Karpas-422 (cell line): Measurements from ENCODE around the gene GMPR. TPM values are rescaled to one million over a fixed set of nuclear protein-coding genes. Genes with fewer than 3 reads are reported as not detected.
"Not testable (repeated sequence)": the region's sequence is repeated elsewhere in the genome, so short reads cannot be mapped to it uniquely, and the experiment has no call there.

Experiments used
- DNase-seq: peaks from one replicate; pipeline ENCODE4 v3.0.0-alpha.2; 2015
- H2AFZ ChIP-seq: fragments of 200-600 bp; sonication (generic); 2 replicates; pipeline ENCODE4 v1.6.1; 2014; ENCODE audit warnings: antibody characterized with exemption, low read length, mixed read lengths
- H3K27ac ChIP-seq: fragments of 200-600 bp; sonication (generic); 2 replicates; pipeline ENCODE4 v1.5.1; 2014; ENCODE audit warnings: mild to moderate bottlenecking, low read length, moderate library complexity
- H3K27me3 ChIP-seq: fragments of 200-600 bp; sonication (generic); 2 replicates; pipeline ENCODE4 v1.6.1; 2014; ENCODE audit warnings: low read length, mixed read lengths
- H3K36me3 ChIP-seq: fragments of 200-600 bp; sonication (generic); 2 replicates; pipeline ENCODE4 v1.6.1; 2014; ENCODE audit warnings: low read length, mixed read lengths; ENCODE audit not compliant: insufficient read depth
- H3K4me1 ChIP-seq: fragments of 200-600 bp; sonication (generic); 2 replicates; pipeline ENCODE4 v1.6.1; 2014; ENCODE audit warnings: mild to moderate bottlenecking, low read length, mixed read lengths
- H3K4me2 ChIP-seq: fragments of 200-600 bp; sonication (generic); 2 replicates; pipeline ENCODE4 v1.6.1; 2014; ENCODE audit warnings: low read length, low read depth, mild to moderate bottlenecking; ENCODE audit not compliant: poor library complexity, severe bottlenecking
- H3K4me3 ChIP-seq: fragments of 200-600 bp; sonication (generic); 2 replicates; pipeline ENCODE4 v1.5.1; 2014; ENCODE audit warnings: mild to moderate bottlenecking, antibody characterized with exemption, low read length, mixed read lengths
- H3K79me2 ChIP-seq: fragments of 200-600 bp; sonication (generic); 2 replicates; pipeline ENCODE4 v1.6.1; 2014; ENCODE audit warnings: mild to moderate bottlenecking, low read length, mixed read lengths
- H3K9ac ChIP-seq: fragments of 200-600 bp; sonication (generic); 2 replicates; pipeline ENCODE4 v1.6.0; 2014; ENCODE audit warnings: low read length
- H3K9me2 ChIP-seq: fragments of 200-600 bp; sonication (generic), shearing (Covaris generic); replicated peaks from 2 replicates; pipeline ENCODE4 v1.6.0; 2014; ENCODE audit warnings: mild to moderate bottlenecking, low read length, moderate library complexity; ENCODE audit not compliant: insufficient read depth
- H3K9me3 ChIP-seq: fragments of 300-700, 200-600 bp; sonication (generic); 2 replicates; pipeline ENCODE4 v1.6.1; 2014; ENCODE audit warnings: low read length, mixed read lengths
- H4K20me1 ChIP-seq: fragments of 200-600 bp; sonication (generic); 2 replicates; pipeline ENCODE4 v1.6.1; 2014; ENCODE audit warnings: mild to moderate bottlenecking, antibody characterized with exemption, low read length, low read depth; ENCODE audit not compliant: insufficient read depth
- total RNA-seq: library from RNA; depleted of rRNA; stranded (reverse); fragments of >200 nt; shearing (Covaris generic); gene quantifications from 2 replicates; pipeline ENCODE4 v1.2.3, GENCODE V29; 2014; ENCODE audit warnings: low replicate concordance

Gene GMPR
- total RNA-seq, 1 experiment from 2014 or later, result not detected

- H3K79me2 ChIP-seq, result no peaks in the 10 kb centered on the region
- H3K9me2 ChIP-seq, result no peaks in the 10 kb centered on the region
- no peak overlapping the region for H3K4me2 ChIP-seq
- no peaks in the 10 kb centered on the region for H4K20me1 ChIP-seq
- H3K9ac ChIP-seq, result no peak overlapping the region
- H3K27ac ChIP-seq, result no peak overlapping the region
- no peak for DNase-seq
- H2AFZ ChIP-seq, result no peak overlapping the region
- no peaks in the 10 kb centered on the region for H3K4me1 ChIP-seq
- no peaks in the 10 kb centered on the region for H3K9me3 ChIP-seq
- no peaks in the 10 kb centered on the region for H3K36me3 ChIP-seq
- no peak overlapping the region for H3K4me3 ChIP-seq
- H3K27me3 ChIP-seq, result no peaks in the 10 kb centered on the region
Measured at GRCh38 chr6:16258709-16259075, 20.3 kb downstream of the GMPR start.

- not testable (repeated sequence) for H3K27ac ChIP-seq, H4K20me1 ChIP-seq, H3K9ac ChIP-seq, H3K4me1 ChIP-seq, H3K4me2 ChIP-seq, H3K9me3 ChIP-seq, DNase-seq, H3K36me3 ChIP-seq, H3K79me2 ChIP-seq, H3K9me2 ChIP-seq, H3K27me3 ChIP-seq, H3K4me3 ChIP-seq, H2AFZ ChIP-seq
Measured at GRCh38 chr6:16259604-16260003, 21.2 kb downstream of the GMPR start.

GRCh38 chr6:16260602-16261001 lies 22.2 kb downstream of the GMPR start:
- not testable (repeated sequence) for H3K4me3 ChIP-seq, H3K4me2 ChIP-seq, H3K79me2 ChIP-seq, H3K9me2 ChIP-seq, H3K27me3 ChIP-seq, H3K27ac ChIP-seq, H3K9ac ChIP-seq, H3K36me3 ChIP-seq, DNase-seq, H4K20me1 ChIP-seq, H3K9me3 ChIP-seq, H3K4me1 ChIP-seq, H2AFZ ChIP-seq

GRCh38 chr6:16262773-16263172 lies 24.4 kb downstream of the GMPR start:
- not testable (repeated sequence) for H3K36me3 ChIP-seq, H3K4me3 ChIP-seq, H3K27ac ChIP-seq, H3K9me3 ChIP-seq, H3K9ac ChIP-seq, DNase-seq, H3K27me3 ChIP-seq, H3K4me2 ChIP-seq, H2AFZ ChIP-seq, H3K79me2 ChIP-seq, H3K4me1 ChIP-seq, H3K9me2 ChIP-seq, H4K20me1 ChIP-seq

DNA sequence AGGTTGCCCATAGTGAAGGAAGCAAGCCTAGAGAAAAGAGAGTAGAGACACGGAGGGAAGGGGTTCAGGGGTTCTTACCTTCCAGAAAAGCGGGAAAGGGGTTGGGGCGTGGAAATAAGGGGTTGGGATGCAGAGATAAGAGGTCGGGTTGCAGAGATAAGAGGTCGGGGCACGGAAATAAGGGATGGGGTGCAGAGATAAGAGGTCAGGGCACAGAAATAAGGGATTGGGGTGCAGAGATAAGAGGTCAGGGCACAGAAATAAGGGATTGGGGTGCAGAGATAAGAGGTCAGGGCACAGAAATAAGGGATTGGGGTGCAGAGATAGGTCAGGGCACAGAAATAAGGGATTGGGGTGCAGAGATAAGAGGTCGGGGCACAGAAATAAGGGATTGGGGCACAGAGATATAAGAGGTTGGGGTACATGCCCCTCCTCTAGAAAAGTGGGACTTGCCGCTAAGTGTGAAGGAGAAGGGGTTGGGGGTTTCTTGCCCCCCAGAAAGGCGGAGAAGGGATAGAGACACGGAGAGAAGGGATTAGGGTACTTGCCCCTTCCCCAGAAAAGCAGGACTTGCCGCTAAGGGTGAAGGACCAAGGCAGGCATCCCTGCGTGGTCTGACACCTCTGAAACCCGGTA lies 25.2 kb downstream of the GMPR start:
- H3K79me2 ChIP-seq, H2AFZ ChIP-seq, H3K9me3 ChIP-seq, H3K4me3 ChIP-seq, H3K27me3 ChIP-seq, H3K9me2 ChIP-seq, H3K36me3 ChIP-seq, H3K9ac ChIP-seq, H3K4me1 ChIP-seq, H3K27ac ChIP-seq, DNase-seq, H4K20me1 ChIP-seq, H3K4me2 ChIP-seq: not testable (repeated sequence)

DNA sequence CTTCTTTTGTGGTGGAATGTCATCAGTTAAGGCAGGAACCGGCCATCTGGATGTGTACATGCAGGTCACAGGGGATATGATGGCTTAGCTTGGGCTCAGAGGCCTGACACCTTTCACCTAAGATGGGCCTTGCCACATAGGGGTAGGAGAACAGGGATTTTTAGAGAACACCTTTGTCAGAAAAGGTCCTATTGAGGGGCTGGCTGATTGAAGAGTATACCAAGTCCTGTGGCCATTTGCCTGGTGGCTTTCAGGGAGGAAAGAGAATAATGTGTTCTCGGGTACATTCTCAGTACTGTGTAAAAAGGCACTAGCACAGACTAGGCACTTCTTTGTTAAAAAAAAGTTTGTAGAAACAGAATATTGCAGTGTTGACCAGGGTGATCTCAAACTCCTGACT lies 26.4 kb downstream of the GMPR start:
- H3K9me2 ChIP-seq, result no peaks in the 10 kb centered on the region

GRCh38 chr6:16265351-16266341 lies 27.3 kb downstream of the GMPR start:
- Histone ChIP-seq H3K9ac (no peak overlapping the region), H4K20me1 (no peaks in the 10 kb centered on the region), H3K4me2 (no peak overlapping the region), H3K27me3 (no peaks in the 10 kb centered on the region), H3K36me3 (no peaks in the 10 kb centered on the region), H3K27ac (no peak overlapping the region), H2AFZ (no peak overlapping the region), H3K4me3 (no peak overlapping the region), H3K79me2 (no peaks in the 10 kb centered on the region), H3K9me3 (no peaks in the 10 kb centered on the region), H3K9me2 (no peaks in the 10 kb centered on the region), H3K4me1 (no peaks in the 10 kb centered on the region)
- peak; percentile 9 for DNase-seq

More for the DNA sequence above, 26.4 kb downstream of the GMPR start:
- Histone ChIP-seq H3K4me1 (no peaks in the 10 kb centered on the region), H3K4me3 (no peak overlapping the region), H3K9ac (no peak overlapping the region), H3K9me3 (no peaks in the 10 kb centered on the region), H3K36me3 (no peaks in the 10 kb centered on the region), H3K27me3 (no peaks in the 10 kb centered on the region), H3K4me2 (no peak overlapping the region), H3K27ac (no peak overlapping the region), H2AFZ (no peak overlapping the region), H3K79me2 (no peaks in the 10 kb centered on the region), H4K20me1 (no peaks in the 10 kb centered on the region)
- peak; percentile 37 for DNase-seq

DNA sequence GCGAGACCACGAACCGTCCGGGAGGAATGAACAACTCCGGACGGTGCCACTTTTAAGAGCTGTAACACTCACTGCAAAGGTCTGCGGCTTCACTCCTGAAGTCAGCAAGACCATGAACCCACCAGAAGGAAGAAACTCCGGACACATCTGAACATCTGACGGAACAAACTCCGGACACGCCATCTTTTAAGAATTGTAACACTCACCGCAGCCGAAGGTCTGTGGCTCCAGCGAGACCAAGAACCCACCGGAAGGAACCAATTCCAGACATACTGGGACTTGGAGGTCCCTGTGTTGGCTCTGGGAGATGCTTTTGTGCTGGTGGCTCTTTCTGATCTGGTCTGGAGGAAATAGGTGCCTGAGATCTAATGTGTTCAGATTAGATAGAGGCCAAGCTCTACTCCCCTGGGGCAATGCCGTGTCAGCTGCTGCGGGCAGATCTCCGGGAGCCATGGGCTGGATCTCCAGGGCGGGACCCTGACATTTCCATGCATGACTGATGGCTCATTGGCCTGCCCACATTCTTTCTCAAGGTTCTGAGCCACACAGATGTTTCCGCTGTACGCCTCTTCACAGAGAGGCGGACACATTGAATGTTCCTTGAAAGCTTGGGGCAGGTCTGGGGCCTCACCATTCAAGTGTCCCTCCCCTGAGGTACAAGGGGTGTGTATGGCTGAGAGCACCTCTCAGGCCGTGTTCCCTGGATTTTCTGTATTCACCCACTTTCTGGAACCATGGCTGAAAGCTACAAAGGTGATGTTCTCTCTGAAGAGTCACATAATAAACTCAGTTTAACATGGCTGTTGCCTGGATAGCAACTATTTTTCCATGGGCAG lies 29.3 kb downstream of the GMPR start:
- Histone ChIP-seq H3K4me1 (no peaks in the 10 kb centered on the region), H3K4me3 (no peak overlapping the region), H3K9me3 (no peaks in the 10 kb centered on the region), H3K9ac (no peak overlapping the region), H4K20me1 (no peaks in the 10 kb centered on the region), H3K4me2 (no peak overlapping the region), H3K27me3 (no peaks in the 10 kb centered on the region), H3K79me2 (no peaks in the 10 kb centered on the region), H3K27ac (no peak overlapping the region), H2AFZ (no peak overlapping the region), H3K36me3 (no peaks in the 10 kb centered on the region), H3K9me2 (no peaks in the 10 kb centered on the region)
- peak; percentile 12 for DNase-seq
